GM18867 (cell line): ENCODE measurements around the gene DFFB.

Experiments
- ATAC-seq: cut with Tn5 transposase; IDR thresholded peaks from one replicate; pipeline ENCODE4 v1.9.1; 2021; ENCODE audit warnings: mild to moderate bottlenecking, moderate library complexity; ENCODE audit not compliant: unreplicated experiment

Gene DFFB

DNA sequence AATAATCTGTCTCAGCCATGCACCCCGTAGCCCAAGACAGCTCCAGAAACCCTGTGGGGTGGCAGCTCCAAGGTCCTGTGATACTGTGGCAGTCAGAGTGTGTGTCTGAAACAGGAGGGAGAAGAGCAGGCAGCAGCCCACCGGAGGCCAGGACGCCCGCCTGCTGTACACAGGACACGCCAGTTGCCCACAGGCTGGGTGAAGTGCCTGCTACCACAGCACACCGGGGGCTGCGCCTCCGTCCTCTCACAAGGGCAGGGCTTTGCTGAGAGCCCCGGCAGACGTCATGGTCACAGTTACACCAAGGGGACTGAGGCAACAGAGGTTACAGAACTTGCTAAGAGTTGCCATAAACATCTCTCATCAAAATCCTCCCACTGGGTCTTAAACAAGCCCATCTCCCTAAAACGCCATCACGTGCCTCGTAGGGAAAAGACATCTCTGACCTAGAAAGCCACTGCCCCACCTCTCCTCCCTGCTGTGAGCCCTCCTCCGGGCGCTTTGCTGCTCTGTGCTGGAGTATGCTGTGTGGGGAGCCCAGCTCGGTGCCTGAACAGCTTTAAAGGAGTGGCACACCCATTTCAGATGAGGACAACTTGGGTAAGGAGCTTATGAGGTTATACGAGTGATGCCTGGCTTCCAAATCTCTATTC, 37.5 kb downstream of the DFFB start:
- ATAC-seq = no peak

DNA sequence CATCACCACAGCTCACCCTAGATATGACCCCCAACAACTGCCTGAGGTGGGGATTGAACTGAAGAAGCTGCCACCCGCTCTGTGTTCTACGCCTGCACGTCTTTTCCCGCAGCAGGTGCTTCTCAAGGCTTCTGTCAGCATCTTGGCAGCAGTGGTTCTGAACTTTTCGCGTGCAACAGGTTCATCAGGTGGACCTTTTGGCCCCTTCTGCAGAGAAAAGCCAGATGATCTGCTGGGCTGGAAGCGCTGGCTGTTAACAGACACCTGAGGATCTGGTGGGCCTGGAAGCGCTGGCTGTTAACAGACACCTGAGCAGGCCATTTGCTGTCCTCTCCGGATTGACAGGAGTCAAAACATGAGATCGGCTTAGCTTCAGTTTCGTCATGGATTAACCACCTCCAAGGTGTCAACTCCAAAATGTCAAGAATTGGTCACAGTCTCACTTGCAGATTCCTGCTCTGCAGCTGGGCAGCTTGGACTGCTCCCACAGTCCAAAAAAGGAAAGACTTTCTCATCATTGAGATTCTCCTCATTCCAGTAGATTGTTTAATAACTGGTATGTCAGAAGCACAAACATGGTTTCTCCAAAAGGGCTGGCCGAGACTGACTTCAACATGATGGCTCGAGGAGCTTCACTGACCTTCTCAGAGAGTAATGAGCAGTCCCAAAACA, 38.1 kb downstream of the DFFB start:
- ATAC-seq = no peak

DNA sequence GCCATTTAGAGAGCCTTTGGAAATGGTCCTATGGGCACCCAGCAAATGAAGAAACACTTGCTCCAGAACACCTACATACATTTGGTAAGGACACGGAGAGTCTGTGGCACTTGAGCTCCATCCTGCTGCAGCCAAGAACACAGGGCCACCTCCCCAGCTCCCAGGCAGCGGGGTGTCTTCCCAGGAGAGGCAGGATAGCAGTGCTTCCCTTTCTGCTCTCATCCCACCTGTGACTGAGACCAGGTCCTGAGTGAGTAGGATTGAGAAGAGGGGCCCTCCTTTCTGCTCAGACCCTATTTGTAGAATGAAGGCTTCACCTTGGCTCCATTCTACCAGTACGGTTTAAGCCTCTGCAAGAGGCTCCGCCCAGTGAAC, 38.7 kb downstream of the DFFB start:
- ATAC-seq = no peak

DNA sequence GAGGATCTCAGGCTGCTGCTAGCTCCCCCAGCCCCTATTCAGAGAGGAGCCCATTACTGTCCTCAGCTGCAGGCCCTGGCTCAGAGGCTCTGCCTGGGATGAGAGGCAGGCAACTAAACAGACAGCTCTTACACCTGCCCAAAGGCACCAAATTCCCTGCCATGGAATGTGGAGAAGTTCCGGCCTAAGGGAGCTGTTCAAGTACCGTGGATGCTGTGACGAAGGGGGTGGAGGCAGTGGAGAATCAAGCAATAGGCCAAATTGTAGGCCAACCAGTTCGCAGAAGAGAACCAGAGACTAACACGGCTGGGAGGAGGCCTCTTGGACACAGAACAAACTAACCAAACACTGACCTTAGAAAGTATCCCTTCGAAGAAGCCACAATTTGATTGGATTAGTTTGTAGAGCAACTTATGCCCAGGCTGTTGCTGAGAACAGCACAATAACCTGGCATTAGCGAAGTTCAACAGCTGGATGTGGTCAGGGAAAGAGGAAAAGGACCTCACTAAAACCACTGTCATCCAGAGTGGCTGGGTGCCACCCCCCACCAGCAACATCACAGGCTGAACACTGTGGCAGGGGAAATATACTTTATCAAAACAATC, 39.2 kb downstream of the DFFB start:
- no peak for ATAC-seq

DNA sequence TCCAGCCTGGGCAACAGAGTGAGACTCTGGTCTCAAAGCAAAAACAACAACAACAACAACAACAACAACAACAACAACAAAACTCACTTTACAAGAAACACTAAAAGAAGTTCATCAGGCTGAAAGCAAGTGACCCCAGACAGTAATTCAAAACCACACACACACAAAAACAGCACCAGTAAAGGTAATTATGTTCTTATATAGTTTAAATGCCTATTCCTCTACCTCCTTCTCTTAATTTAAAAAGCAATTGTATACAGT, 41.1 kb downstream of the DFFB start:
- ATAC-seq = no peak

DNA sequence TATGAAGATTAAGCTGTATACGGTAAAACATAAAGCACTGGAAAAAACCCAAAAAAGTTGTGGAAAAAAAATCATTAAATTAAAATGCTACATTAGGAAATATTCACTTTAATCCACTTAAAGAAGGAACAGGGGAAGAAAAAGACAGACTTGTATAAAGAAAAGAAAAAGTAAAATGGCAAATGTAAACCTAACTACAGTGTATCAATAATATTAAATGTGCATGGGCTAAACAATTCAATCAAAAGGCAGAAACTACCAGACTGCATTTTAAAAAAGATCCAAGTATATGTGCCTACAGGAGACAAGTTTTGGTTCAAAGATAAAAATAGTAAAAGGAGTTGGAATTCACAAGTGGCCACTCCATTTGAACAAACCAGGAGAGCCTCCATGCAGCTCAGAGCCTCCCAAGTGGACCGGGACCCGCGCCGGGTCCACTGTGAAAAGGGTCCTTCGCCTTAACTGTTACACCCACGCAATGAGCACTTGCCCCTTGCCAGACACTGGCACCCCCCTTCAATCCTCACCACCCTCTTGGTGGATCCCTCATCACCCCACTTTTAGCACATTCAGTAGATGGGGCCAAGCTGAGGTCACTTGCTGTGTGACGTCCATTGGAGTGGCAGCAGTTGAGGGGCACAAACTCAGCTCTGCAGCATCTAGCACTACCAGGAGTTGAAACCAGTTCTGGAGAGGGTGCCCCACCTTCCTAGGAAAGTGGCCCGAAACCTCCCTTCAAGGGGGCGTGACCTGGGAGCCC, 41.9 kb downstream of the DFFB start:
- ATAC-seq = no peak

DNA sequence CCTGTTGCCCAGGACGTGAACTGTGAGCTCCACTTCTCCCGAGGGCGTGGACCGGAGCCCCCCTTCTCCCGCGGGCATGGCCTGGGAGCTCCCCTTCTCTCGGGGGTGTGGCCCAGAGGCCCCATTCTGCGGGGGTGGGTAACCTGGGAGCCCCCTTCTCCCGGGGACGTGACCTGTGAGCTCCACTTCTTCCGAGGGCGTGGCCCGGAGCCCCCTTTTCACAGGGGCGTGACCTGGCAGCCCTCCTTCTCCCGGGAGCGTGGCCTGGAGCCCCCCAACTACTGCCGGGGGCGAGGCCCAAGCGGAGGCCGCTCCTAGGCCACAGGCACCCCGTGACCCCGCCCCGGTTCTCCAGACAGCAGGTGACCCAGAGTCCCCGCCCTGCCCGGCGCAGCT, 42.5 kb downstream of the DFFB start:
- peak; percentile 2 for ATAC-seq

DNA sequence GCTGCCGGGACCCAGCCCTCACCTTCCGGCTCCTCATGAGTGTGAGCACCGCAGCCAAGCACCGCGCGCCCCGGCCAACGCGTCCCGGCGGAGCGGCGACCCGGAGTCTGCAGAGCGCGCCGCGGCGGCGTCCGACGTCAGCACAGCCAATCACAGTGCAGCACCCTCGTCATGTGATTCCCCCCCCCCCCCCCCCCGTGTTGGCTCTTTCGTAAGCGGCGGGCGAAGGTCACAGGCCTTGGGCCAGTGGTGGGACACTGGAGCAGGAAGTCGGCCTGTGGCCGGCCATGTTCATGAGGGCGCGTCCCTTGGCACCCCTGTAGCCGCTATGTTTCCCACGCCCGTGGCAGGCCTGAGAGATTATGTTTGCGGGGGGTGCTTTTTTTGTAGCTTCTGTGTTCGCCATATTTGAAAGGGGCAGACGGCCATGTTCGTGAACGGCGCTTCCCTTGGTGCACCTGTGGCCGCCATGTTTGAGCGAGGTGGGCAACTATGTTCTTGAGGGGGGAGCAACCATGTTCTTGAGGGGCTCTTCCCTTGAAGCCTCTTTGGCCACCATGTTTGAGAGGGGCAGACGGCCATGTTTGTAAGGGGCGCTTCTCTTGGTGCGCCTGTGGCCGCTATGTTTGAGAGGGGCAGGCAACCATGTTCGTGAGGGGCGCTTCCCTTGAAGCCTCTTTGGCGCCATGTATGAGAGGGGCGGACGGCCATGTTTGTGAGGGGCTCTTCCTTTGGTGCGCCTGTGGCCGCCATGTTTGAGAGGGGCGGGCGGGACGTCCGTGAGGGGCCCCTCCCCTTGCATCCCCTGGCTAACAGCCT, 43.1 kb downstream of the DFFB start, which contains the start of gene C1orf174:
C1orf174 (minus strand) TSS at position 123 of the 819 bp plus-strand sequence; CDS start at position 37, 86 bp downstream.
- peak; percentile 69 for ATAC-seq

DNA sequence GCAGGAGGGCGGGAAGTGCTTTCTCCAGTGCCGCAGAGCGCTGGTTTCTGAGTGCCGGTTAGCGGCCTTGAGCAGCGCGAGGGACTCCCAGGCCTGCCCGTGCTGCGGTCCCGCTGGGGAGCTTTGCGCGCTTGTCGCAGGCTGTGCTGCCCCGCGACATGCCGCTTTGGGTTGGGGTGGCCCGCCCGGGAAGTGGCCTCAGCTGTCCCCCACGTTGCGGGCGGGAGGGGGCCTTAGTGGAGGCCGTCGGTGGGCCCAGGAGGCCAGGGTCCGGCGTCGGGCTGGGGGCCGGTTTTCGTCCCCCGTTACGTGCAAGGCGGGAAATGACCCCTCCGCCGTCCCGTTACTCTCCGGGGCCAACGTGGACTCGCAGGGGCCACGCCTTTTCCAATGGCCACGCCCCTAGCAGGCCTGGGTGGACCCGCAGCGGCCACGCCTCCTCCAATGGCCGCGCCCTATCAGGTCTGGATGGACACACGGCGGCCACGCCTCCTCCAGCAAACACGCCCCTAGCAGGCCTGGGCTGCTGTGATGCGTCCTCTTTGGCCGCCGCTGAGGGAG, 43.8 kb downstream of the DFFB start:
- ATAC-seq = peak; percentile 51

DNA sequence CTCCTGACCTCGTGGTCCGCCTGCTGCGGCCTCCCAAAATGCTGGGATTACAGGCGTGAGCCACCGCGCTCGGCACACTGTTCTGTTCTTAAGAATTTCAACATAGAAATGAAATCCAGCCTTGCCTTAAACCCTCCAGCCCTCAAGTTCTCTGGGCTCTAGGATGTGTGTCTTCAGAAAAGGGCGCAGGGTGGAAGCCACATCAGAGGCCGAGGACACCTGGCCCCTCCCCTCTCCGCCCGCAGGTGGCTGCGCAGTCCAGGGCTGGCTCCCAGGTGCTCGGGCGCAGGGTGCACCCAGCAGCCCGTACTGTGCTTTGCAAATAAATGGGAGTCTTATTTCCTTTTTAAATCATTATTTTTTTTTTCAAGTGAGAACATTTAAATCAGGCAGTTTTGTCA, 44.8 kb downstream of the DFFB start:
- no peak for ATAC-seq

DNA sequence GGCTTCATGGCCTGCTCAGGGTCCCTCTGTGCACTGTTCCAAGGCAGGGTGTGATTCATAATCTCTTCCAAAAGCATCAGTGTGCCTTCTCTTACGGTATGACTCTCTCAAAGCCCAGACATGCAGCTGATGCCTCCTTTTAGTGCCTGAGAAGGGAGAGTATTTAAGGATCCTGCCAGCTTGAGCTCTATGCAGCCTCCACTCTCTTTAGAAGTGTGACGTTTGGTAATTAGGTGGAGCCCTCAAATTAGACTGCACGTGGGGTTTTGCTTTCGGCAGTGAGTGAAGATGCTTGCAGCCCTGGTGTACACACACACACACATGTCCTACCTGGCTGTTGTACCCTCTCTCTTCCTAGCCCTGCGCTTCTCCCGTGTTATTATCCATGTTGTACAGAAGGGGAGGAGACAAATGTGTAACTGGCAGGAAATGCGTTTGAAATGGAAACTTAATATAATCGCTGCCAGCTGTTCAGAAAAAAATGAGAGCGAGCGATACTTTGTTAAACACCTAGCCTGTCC, 45.4 kb downstream of the DFFB start:
- no peak for ATAC-seq

DNA sequence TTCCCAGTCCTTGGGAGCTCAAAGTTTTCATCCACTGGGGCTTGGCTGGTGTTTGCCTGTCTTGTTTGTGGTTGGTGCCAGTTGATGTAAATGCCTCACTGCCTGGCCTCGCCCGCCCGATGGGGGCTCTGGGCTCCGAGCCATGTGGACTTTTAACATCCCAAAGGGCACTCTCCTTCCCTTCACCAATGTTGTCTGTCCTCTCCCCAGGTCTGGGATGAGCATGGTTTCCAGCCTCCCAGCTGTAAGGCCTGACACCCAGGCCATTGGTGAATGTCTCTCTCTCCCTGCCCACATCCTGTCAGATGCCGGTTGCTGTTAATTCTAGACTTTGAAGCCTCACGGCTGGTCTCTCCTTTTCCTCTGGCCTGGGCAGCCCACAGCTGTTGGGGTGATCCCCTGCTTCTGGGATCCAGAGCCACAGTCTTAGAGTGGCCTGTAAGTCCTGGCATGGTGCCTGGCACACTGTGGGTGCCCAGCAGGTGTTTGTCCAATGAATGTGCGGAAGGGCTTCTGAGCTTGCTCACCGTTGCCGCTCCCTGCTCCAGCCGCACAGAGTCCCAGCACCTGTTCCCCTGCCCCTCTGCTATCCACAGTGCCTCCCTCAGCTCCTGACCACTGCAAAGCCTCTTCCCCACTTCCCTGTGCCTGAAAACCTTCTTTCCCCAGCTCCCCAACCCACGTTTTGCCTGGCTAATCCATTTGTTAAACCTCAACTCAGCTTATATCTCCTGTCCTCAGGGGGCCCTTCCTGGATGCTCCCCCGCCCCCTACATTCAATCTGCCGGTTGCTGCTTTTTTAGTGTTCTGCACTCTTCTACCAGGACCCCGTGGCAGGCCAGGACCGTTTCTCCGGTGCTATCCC, 46.1 kb downstream of the DFFB start:
- no peak for ATAC-seq

DNA sequence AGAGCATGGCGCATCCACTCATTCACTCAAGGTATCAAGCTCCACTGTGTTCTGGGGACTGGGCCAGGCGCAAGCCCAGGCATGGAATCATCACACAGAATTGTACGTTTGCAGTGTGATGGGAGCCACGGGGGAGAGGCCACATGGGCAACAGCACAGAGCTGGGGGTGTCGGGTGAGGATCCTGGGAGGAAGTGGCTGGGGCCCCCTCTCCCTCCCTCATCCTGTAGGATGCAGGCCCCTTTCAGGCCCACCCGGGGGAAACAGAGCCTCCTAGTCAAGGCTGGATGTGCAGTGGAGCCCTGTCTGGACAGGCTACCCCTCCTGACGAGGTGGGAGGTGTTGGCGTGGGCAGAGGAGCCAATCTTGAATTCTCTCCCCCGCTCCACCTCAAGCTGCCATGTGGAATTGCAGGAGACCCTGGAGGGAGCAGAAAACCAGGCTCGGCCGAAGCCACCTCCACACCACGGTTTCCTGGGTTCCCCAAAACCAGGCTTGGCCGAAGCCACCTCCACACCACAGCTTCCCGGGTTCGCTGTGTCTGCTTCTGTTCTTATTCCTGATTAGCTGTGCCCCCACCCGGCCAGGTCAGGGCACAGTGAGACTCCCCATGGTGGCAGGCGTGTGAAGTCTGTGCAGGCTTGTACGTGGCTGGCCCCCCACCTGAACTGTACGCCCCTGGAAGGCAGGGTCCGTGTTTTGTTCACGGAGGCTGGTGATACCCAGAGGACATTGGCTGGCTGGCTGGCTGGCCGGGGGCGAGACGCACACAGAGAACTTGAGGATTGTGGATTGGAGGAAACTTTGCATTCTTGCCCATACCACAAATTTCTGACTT, 46.9 kb downstream of the DFFB start:
- ATAC-seq = no peak

DNA sequence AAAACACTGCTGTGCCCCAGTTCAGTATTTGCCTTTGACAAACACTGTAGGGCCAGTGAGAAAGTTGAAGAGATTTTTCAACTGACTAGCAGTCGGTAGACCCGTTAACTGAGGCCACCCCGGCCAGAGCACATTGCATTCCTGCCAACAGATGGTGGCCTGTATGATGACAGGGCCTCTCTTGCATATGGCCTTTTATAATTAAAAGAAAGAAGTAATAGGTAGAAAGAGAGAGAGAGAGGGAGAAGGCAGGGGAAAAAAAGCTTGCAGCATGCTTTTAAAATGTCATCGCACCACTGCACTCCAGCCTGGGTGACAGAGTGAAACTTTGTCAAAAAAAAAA, 47.5 kb downstream of the DFFB start:
- ATAC-seq = no peak

DNA sequence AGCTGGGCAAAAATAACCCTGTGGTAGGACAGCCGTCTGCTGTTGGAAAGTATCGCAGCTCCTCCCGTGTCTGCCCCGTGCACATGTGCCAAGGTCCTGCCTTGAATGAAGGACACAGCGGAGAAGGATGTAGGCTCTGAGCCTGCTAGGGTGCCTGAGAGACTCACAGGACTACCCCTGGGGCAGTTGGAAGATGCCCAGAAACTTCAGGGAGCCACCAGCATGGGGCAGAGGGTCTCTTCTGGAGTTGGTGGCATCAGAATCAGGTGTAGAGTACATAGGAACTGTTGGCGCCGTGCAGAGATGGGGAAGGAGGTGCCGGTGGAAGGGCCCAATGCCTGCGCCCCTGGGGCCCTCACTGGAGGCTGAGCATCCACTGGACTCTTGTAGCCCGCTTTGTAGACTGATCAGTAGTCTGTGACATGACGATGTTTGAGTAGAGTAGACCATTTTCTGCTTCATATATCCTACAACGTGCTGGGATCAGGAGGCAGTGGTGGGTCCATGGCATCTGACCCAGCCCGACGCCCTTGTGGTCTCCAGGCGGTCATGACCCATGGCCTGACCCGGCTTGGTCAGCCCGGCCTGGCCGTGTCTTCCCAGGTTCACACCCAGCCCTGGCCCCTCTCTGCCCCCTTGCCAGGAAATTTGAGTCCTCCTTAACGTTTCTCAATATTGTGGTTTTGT, 48.1 kb downstream of the DFFB start:
- no peak for ATAC-seq

DNA sequence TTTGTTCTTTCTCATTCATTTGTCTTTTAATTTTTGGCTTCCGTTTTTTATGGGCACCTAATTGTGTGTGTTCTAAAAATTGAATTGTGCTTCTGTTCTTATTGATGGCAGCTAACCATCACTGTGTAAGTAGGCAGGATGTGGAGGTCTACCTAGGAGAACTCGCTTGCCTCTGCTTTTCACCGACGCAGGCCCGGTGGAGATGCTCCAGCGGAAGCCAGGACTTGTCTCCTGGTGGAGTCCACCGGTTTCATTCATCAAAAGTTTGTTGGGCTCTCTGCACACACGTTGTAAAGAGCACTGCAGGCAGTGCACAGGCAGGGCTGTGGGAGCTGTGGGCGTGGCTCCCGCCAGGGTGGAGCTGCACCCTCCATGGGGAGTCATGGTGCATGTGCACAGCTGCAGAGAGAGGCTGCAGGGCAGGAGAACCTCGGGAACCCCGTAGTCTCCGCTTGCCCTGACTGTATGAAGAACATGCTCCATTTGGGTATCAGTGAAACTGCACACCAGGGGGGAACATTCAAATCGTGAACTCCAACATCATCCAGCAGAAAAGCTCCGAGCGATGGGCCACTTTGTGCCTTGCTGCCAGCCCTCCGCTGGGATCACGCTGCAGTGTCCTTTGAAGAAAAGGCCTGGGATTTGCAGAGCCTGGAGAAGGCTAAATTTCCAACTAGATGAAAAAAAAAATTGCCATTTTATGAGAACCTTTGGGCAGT, 48.8 kb downstream of the DFFB start:
- ATAC-seq = no peak

DNA sequence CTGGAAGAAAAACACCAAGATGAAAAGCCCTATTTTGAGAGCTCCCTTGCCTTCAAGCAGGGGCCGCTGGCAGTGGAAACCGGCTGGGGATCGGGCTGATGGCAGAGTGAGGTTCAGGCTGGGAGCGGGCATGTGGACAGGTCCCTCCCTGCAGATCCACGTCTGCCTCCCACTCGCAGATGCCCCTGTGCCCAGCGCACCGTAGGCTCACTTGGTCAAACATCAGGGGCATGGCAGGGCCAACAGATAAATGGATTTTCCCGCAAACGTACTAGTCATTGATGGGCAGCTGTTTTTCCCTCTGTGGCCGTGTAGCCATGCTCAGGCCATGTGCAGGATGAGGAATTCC, 49.4 kb downstream of the DFFB start:
- ATAC-seq = no peak
